HG02852 (cell line): ENCODE data around the gene R3HCC1L.
"Not testable (repeated sequence)": the region's sequence is repeated elsewhere in the genome, so short reads cannot be mapped to it uniquely, and the experiment has no call there.

Source experiments
- ATAC-seq: cut with Tn5 transposase; IDR thresholded peaks from one replicate; pipeline ENCODE4 v1.9.1; 2021; ENCODE audit warnings: mild to moderate bottlenecking, moderate library complexity; ENCODE audit not compliant: unreplicated experiment

R3HCC1L gene

GRCh38 chr10:98170249-98171117 lies 36.0 kb downstream of the R3HCC1L start:
- ATAC-seq, result peak; percentile 47

- no peak for ATAC-seq
Observed at GRCh38 chr10:98172073-98172472, 37.6 kb downstream of the R3HCC1L start.

- no peak for ATAC-seq
Observed at GRCh38 chr10:98172495-98172894, 38.0 kb downstream of the R3HCC1L start.

GRCh38 chr10:98173260-98173659 lies 38.8 kb downstream of the R3HCC1L start:
- no peak for ATAC-seq

- ATAC-seq, result not testable (repeated sequence)
Observed at GRCh38 chr10:98182351-98182915, 48.0 kb downstream of the R3HCC1L start.

- no peak for ATAC-seq
Observed at GRCh38 chr10:98186681-98187080, 52.2 kb downstream of the R3HCC1L start.

GRCh38 chr10:98190773-98191172 lies 56.3 kb downstream of the R3HCC1L start:
- ATAC-seq, result not testable (repeated sequence)

- no peak for ATAC-seq
Observed at GRCh38 chr10:98193037-98193436, 58.6 kb downstream of the R3HCC1L start.

GRCh38 chr10:98194633-98195032 lies 60.2 kb downstream of the R3HCC1L start:
- no peak for ATAC-seq

GRCh38 chr10:98195120-98195519 lies 60.7 kb downstream of the R3HCC1L start:
- no peak for ATAC-seq

- no peak for ATAC-seq
Observed at GRCh38 chr10:98196985-98197384, 62.5 kb downstream of the R3HCC1L start.

GRCh38 chr10:98201760-98202159 lies 67.3 kb downstream of the R3HCC1L start:
- ATAC-seq, result no peak

GRCh38 chr10:98202378-98202777 lies 67.9 kb downstream of the R3HCC1L start:
- no peak for ATAC-seq

GRCh38 chr10:98205351-98205750 lies 70.9 kb downstream of the R3HCC1L start:
- no peak for ATAC-seq

- no peak for ATAC-seq
Observed at GRCh38 chr10:98208925-98209324, 74.5 kb downstream of the R3HCC1L start.

- ATAC-seq, result no peak
Observed at GRCh38 chr10:98209441-98209840, 75.0 kb downstream of the R3HCC1L start.

GRCh38 chr10:98212196-98212595 lies 77.7 kb downstream of the R3HCC1L start:
- ATAC-seq, result no peak

- ATAC-seq, result no peak
Observed at GRCh38 chr10:98213740-98214139, 79.3 kb downstream of the R3HCC1L start.

GRCh38 chr10:98215373-98215772 lies 80.9 kb downstream of the R3HCC1L start:
- ATAC-seq, result no peak

- ATAC-seq, result no peak
Observed at GRCh38 chr10:98217801-98218200, 83.3 kb downstream of the R3HCC1L start.

- no peak for ATAC-seq
Observed at GRCh38 chr10:98223874-98224273, 89.4 kb downstream of the R3HCC1L start.

GRCh38 chr10:98224509-98224908 lies 90.1 kb downstream of the R3HCC1L start:
- no peak for ATAC-seq
